ENCODE measurements around the gene THSD4. TPM values are rescaled to one million over a fixed set of nuclear protein-coding genes. Genes with fewer than 3 reads are reported as not detected.

Gene THSD4
- polyA plus RNA-seq, 1 donor (not counting 4 experiments of a cell fraction or from before 2014, with no cell fraction given): 24.5 TPM

GRCh38 chr15:71303977-71304376, 188.7 kb downstream of the THSD4 start:
- Histone ChIP-seq H3K79me2 (ENCODE audit: control insufficient read depth, insufficient read depth, low read length) (peaks cover 7% of the 10 kb centered on the region), H3K4me2 (ENCODE audit: control insufficient read depth, extremely low read depth, insufficient read depth, low read depth, low read length) (no peak overlapping the region), H3K9ac (ENCODE audit: control insufficient read depth, extremely low read depth, insufficient read depth, low read length) (no peak overlapping the region), H3K27me3 (ENCODE audit: control insufficient read depth, extremely low read depth, insufficient read depth, low read length) (no peaks in the 10 kb centered on the region), H3K27ac (ENCODE audit: control insufficient read depth, insufficient read depth, low read length) (no peak overlapping the region), H2AFZ (ENCODE audit: control insufficient read depth, low read length) (no peak overlapping the region), H3K36me3 (ENCODE audit: control insufficient read depth in 2 of 2, extremely low read depth in 1 of 2, insufficient read depth in 2 of 2, low read length in 2 of 2) (peaks cover 11 to 13% of the 10 kb centered on the region in 2 experiments), H3K4me3 (ENCODE audit: control insufficient read depth in 2 of 3, extremely low read depth in 1 of 3, insufficient read depth in 2 of 3, low read depth in 1 of 3, low read length in 3 of 3) (no peak overlapping the region), H3K4me1 (ENCODE audit: control insufficient read depth, extremely low read depth, insufficient read depth, low read length) (peaks cover 11% of the 10 kb centered on the region), H3K9me3 (ENCODE audit: control insufficient read depth, low read depth, low read length) (no peaks in the 10 kb centered on the region), H3K9me1 (ENCODE audit: control insufficient read depth, extremely low read depth, insufficient read depth, low read length) (no peaks in the 10 kb centered on the region), H4K20me1 (ENCODE audit: control insufficient read depth, extremely low read depth, insufficient read depth, low read length) (no peaks in the 10 kb centered on the region)
- no peak for FAIRE-seq
- TF ChIP-seq EZH2 (IDR thresholded peaks at IDR 0.05; ENCODE audit: low read length): no peak
- no peak for TF ChIP-seq CTCF (optimal IDR thresholded peaks at IDR 0.05 in 1 of 3, IDR thresholded peaks at IDR 0.05 in 1 of 3, conservative IDR thresholded peaks at IDR 0.05 in 1 of 3; ENCODE audit: extremely low read depth in 1 of 3, insufficient read depth in 2 of 3, low read length in 3 of 3)
- DNase-seq (ENCODE audit: low read depth, low spot score): no peak
- dilution Hi-C loops (cut with MboI; ENCODE audit: extremely low pct_ligation_motif_present, low sequenced_read_pairs): no loop called here

- dilution Hi-C loops (cut with MboI; ENCODE audit: extremely low pct_ligation_motif_present, low sequenced_read_pairs): no loop called here
- Histone ChIP-seq H3K9me1 (ENCODE audit: control insufficient read depth, extremely low read depth, insufficient read depth, low read length) (no peaks in the 10 kb centered on the region), H3K27me3 (ENCODE audit: control insufficient read depth, extremely low read depth, insufficient read depth, low read length) (no peaks in the 10 kb centered on the region), H3K4me3 (ENCODE audit: control insufficient read depth in 2 of 3, extremely low read depth in 1 of 3, insufficient read depth in 2 of 3, low read depth in 1 of 3, low read length in 3 of 3) (no peak overlapping the region), H4K20me1 (ENCODE audit: control insufficient read depth, extremely low read depth, insufficient read depth, low read length) (no peaks in the 10 kb centered on the region), H3K4me1 (ENCODE audit: control insufficient read depth, extremely low read depth, insufficient read depth, low read length) (peaks cover 11% of the 10 kb centered on the region), H2AFZ (ENCODE audit: control insufficient read depth, low read length) (no peak overlapping the region), H3K79me2 (ENCODE audit: control insufficient read depth, insufficient read depth, low read length) (peaks cover 5% of the 10 kb centered on the region), H3K27ac (ENCODE audit: control insufficient read depth, insufficient read depth, low read length) (no peak overlapping the region), H3K9me3 (ENCODE audit: control insufficient read depth, low read depth, low read length) (no peaks in the 10 kb centered on the region), H3K9ac (ENCODE audit: control insufficient read depth, extremely low read depth, insufficient read depth, low read length) (no peak overlapping the region), H3K36me3 (ENCODE audit: control insufficient read depth in 2 of 2, extremely low read depth in 1 of 2, insufficient read depth in 2 of 2, low read length in 2 of 2) (peaks cover 9 to 13% of the 10 kb centered on the region in 2 experiments), H3K4me2 (ENCODE audit: control insufficient read depth, extremely low read depth, insufficient read depth, low read depth, low read length) (no peak overlapping the region)
- TF ChIP-seq EZH2 (IDR thresholded peaks at IDR 0.05; ENCODE audit: low read length) (no peak), CTCF (optimal IDR thresholded peaks at IDR 0.05 in 1 of 3, IDR thresholded peaks at IDR 0.05 in 1 of 3, conservative IDR thresholded peaks at IDR 0.05 in 1 of 3; ENCODE audit: extremely low read depth in 1 of 3, insufficient read depth in 2 of 3, low read length in 3 of 3) (no peak)
- FAIRE-seq: no peak
- no peak for DNase-seq (ENCODE audit: low read depth, low spot score)
These were observed 189.4 kb downstream of the THSD4 start for GRCh38 chr15:71304681-71305080.
